SK-N-SH (cell line): ENCODE results near the gene ASF1B. TPM values are rescaled to one million over a fixed set of nuclear protein-coding genes. Genes with fewer than 3 reads are reported as not detected.
A peak's percentile ranks its signal among the peaks of the same experiment; 100 is the strongest.

Experiments
- CTCF ChIA-PET: fragments of 300-600, 350-600 bp; formaldehyde crosslinking; extraction: SDS; loops from one replicate; lab custom pipeline; 2021; lab: Yijun Ruan, JAX
- POLR2A ChIA-PET: fragments of 350-600 bp; sonication (Branson Sonifier 250); formaldehyde crosslinking; extraction: SDS; loops from one replicate; lab custom pipeline; 2020; ENCODE audit warnings: antibody characterized with exemption, inconsistent platforms; lab: Yijun Ruan, JAX
- DNase-seq: peaks from one replicate; pipeline ENCODE4 v3.0.0; 2012
- H2AFZ ChIP-seq: fragments of 200-600 bp; sonication (generic); 2 replicates; pipeline ENCODE4 v1.8.1; 2016; ENCODE audit warnings: antibody characterized with exemption, mild to moderate bottlenecking, low read depth
- H3F3A ChIP-seq: fragments of 200-600 bp; sonication (generic); replicated peaks from 2 replicates; pipeline ENCODE3; 2016; ENCODE audit warnings: antibody characterized with exemption, mild to moderate bottlenecking; ENCODE audit not compliant: insufficient read depth
- H3K27ac ChIP-seq, 2 experiments: fragments of 200-500 bp in 1 of 2; fragments of 200-600 bp in 1 of 2; sonication (Bioruptor generic) in 1 of 2; sonication (generic), shearing (Covaris generic) in 1 of 2; 2 replicates each; pipeline versions ENCODE4 v1.5.1 to v1.6.1; 2014 to 2016; ENCODE audit warnings: low read depth in 2 of 2, inconsistent platforms in 1 of 2, low read length in 1 of 2, mild to moderate bottlenecking in 1 of 2, mixed read lengths in 1 of 2
- H3K27me3 ChIP-seq: fragments of 200-600 bp; sonication (generic), shearing (Covaris generic); 2 replicates; pipeline ENCODE4 v1.6.1; 2016; ENCODE audit warnings: mixed run types; ENCODE audit not compliant: insufficient read depth
- H3K36me3 ChIP-seq, 2 experiments: fragments of 200-500 bp in 1 of 2; fragments of 200-600 bp in 1 of 2; sonication (Bioruptor generic) in 1 of 2; sonication (generic) in 1 of 2; replicated peaks in 1 of 2; 2 replicates each; pipeline versions ENCODE3 to v1.5.1; 2014 to 2016; ENCODE audit warnings: low read length in 1 of 2, mild to moderate bottlenecking in 1 of 2; ENCODE audit not compliant: insufficient read depth in 2 of 2, control insufficient read depth in 1 of 2
- H3K4me1 ChIP-seq, 2 experiments: fragments of 200-500 bp in 1 of 2; fragments of 200-600 bp in 1 of 2; sonication (Bioruptor generic) in 1 of 2; sonication (generic), shearing (Covaris generic) in 1 of 2; 2 replicates each; pipeline versions ENCODE4 v1.5.1 to v1.6.1; 2014 to 2016; ENCODE audit warnings: low read depth in 1 of 2, low read length in 1 of 2, mixed run types in 1 of 2; ENCODE audit not compliant: insufficient read depth in 2 of 2, control insufficient read depth in 1 of 2
- H3K4me2 ChIP-seq: fragments of 200-600 bp; sonication (generic), shearing (Covaris generic); 2 replicates; pipeline ENCODE4 v1.6.1; 2017; ENCODE audit warnings: mixed run types
- H3K4me3 ChIP-seq, 2 experiments: fragments of 200-500 bp in 1 of 2; fragments of 200-600 bp in 1 of 2; sonication (Bioruptor generic) in 1 of 2; sonication (generic), shearing (Covaris generic) in 1 of 2; 2 replicates each; pipeline versions ENCODE4 v1.5.1 to v1.8.1; 2014 to 2016; ENCODE audit warnings: low read depth in 2 of 2, inconsistent platforms in 1 of 2, low read length in 1 of 2, mild to moderate bottlenecking in 1 of 2, mixed read lengths in 1 of 2, moderate library complexity in 1 of 2
- H3K79me2 ChIP-seq: fragments of 200-600 bp; sonication (generic); 2 replicates; pipeline ENCODE4 v1.8.1; 2017; ENCODE audit warnings: mild to moderate bottlenecking; ENCODE audit not compliant: insufficient read depth
- H3K9ac ChIP-seq: fragments of 200-600 bp; sonication (generic); 2 replicates; pipeline ENCODE4 v1.6.1; 2017; ENCODE audit warnings: mixed run types
- H3K9me2 ChIP-seq: fragments of 200-600 bp; sonication (generic); 2 replicates; pipeline ENCODE4 v1.6.1; 2017; ENCODE audit warnings: mixed run types
- H3K9me3 ChIP-seq: fragments of 200-600 bp; sonication (generic); 2 replicates; pipeline ENCODE4 v1.6.1; 2017; ENCODE audit warnings: mixed run types, mild to moderate bottlenecking, moderate library complexity
- H4K20me1 ChIP-seq: fragments of 200-600 bp; sonication (generic); 2 replicates; pipeline ENCODE4 v1.6.1; 2017; ENCODE audit warnings: mild to moderate bottlenecking, mixed run types; ENCODE audit not compliant: insufficient read depth
- ELF1 ChIP-seq: IDR thresholded peaks from 2 replicates; pipeline ENCODE4 v1.4.0; 2012
- EZH2phosphoT487 ChIP-seq: fragments of 200-600 bp; sonication (generic); IDR thresholded peaks from 2 replicates; pipeline ENCODE4 v1.6.1; 2017; ENCODE audit warnings: low read depth, mixed run types, mild to moderate bottlenecking, antibody characterized with exemption, moderate library complexity, borderline replicate concordance
- FOSL2 ChIP-seq: IDR thresholded peaks from 2 replicates; pipeline ENCODE4 v1.4.0; 2012; ENCODE audit warnings: low read depth, mild to moderate bottlenecking, moderate library complexity, borderline replicate concordance
- GABPA ChIP-seq: IDR thresholded peaks from 2 replicates; pipeline ENCODE4 v1.4.0; 2012; ENCODE audit warnings: low read depth, mild to moderate bottlenecking
- GATA2 ChIP-seq: sonication (generic); formaldehyde crosslinking; IDR thresholded peaks from 2 replicates; pipeline ENCODE4 v1.5.0; 2020; ENCODE audit warnings: mild to moderate bottlenecking, missing genetic modification reagents
- JUND ChIP-seq: IDR thresholded peaks from 2 replicates; pipeline ENCODE4 v1.4.0; 2012
- MEF2A ChIP-seq: IDR thresholded peaks from 2 replicates; pipeline ENCODE4 v1.4.0; 2012; ENCODE audit warnings: low read depth, borderline replicate concordance
- MXI1 ChIP-seq: IDR thresholded peaks from 2 replicates; pipeline ENCODE4 v1.6.1; 2012; ENCODE audit warnings: mild to moderate bottlenecking, low read depth, low read length, improper control_type of control experiment
- NFIC ChIP-seq: IDR thresholded peaks from 2 replicates; pipeline ENCODE4 v1.4.0; 2012; ENCODE audit warnings: borderline replicate concordance
- NRF1 ChIP-seq: IDR thresholded peaks from 2 replicates; pipeline ENCODE4 v1.6.1; 2012; ENCODE audit warnings: low read depth, mild to moderate bottlenecking, low read length
- POLR2AphosphoS5 ChIP-seq: IDR thresholded peaks from 2 replicates; pipeline ENCODE4 v1.6.1; 2012; ENCODE audit warnings: low read depth, low read length
- RCOR1 ChIP-seq: fragments of 150-350 bp; IDR thresholded peaks from 2 replicates; pipeline ENCODE4 v1.6.1; 2017; ENCODE audit warnings: antibody characterized with exemption, low read length
- RFX5 ChIP-seq: IDR thresholded peaks from 2 replicates; pipeline ENCODE4 v1.6.1; 2012; ENCODE audit warnings: mild to moderate bottlenecking, improper control_type of control experiment, low read length
- RXRA ChIP-seq: IDR thresholded peaks from 2 replicates; pipeline ENCODE4 v1.4.0; 2012; ENCODE audit warnings: low read depth, mild to moderate bottlenecking, borderline replicate concordance
- SIN3A ChIP-seq: IDR thresholded peaks from 2 replicates; pipeline ENCODE4 v1.6.1; 2012; ENCODE audit warnings: low read depth, mild to moderate bottlenecking, low read length, moderate library complexity, borderline replicate concordance
- TAF1 ChIP-seq: IDR thresholded peaks from 2 replicates; pipeline ENCODE4 v1.6.1; 2012; ENCODE audit warnings: low read depth, mild to moderate bottlenecking, low read length, moderate library complexity, borderline replicate concordance
- YY1 ChIP-seq: IDR thresholded peaks from 2 replicates; pipeline ENCODE4 v1.4.0; 2012; ENCODE audit warnings: low read depth, mild to moderate bottlenecking
- WGBS: methylation state at CpG from one replicate; pipeline ENCODE4 v1.1.6; 2017; ENCODE audit warnings: low lambda C conversion rate; 5-methylcytosine and 5-hydroxymethylcytosine counted together
- polyA plus RNA-seq, 3 experiments: library from polyadenylated mRNA; depleted of rRNA; stranded (reverse); fragments of >200 nt; gene quantifications; 2 replicates each; pipeline ENCODE4 v1.2.3, GENCODE V29; 2012
- TF ChIP-seq, protein P1 (sequence below): IDR thresholded peaks from 2 replicates; pipeline ENCODE4 v1.6.1; 2012; ENCODE audit warnings: mild to moderate bottlenecking, low read depth, low read length, moderate library complexity
- TF ChIP-seq, protein P2 (sequence below): fragments of 150-350 bp; IDR thresholded peaks from 2 replicates; pipeline ENCODE4 v1.6.1; 2016; ENCODE audit warnings: mild to moderate bottlenecking, low read depth, low read length
- TF ChIP-seq, protein P3 (sequence below): fragments of 150-350 bp; IDR thresholded peaks from 2 replicates; pipeline ENCODE4 v1.6.1; 2017; ENCODE audit warnings: antibody characterized with exemption, low read length, low read depth, borderline replicate concordance
- TF ChIP-seq, protein P4 (sequence below): IDR thresholded peaks from 2 replicates; pipeline ENCODE4 v1.4.0; 2012; ENCODE audit warnings: low read depth, borderline replicate concordance

Gene ASF1B
- polyA plus RNA-seq, 1 of the 3 experiments (the other 2 are of a cell fraction): 19.0 TPM

DNA sequence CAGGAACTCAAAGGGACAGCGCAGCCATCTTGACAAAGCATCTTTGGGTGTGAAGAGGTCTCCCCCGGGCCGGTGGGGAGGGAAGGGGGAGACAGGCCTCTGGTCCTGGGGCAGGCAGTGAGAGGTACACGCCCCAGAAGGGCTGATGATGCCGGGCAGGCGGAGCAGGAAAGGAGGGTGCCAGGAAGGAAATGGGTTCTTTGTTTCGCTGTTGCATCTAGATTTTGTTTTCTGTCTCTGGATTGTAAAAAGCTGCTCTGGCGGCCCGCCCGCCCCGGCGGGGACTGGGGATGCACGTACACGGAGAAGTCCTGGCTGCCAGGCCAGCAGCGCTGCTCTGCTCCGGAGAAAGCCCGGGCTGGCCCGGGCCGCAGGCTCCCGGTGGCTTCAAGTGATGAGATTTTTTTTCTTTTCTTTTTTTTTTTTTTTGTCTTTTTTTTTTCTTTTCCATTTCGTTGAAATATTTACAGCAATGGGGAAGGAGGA lies 13.2 kb upstream of the ASF1B start:
- H3K9me2 ChIP-seq: no peaks in the 10 kb centered on the region
- no peaks in the 10 kb centered on the region for H3K27me3 ChIP-seq
- 66% methylated on average over 14 of the region's 21 CpGs for WGBS
- no peak overlapping the region for H3K4me3 ChIP-seq
- peak overlapping the region in 1 of 2 experiments; percentile 39; a peak in 1 of 4 replicates for H3K27ac ChIP-seq
- H3F3A ChIP-seq: peaks cover 2% of the 10 kb centered on the region
- peaks cover 0 to 26% of the 10 kb centered on the region in 2 experiments; a peak in 1 of 4 replicates for H3K4me1 ChIP-seq
- no peak for TF ChIP-seq MEF2A
- TF ChIP-seq MXI1: no peak
- no peak for TF ChIP-seq POLR2AphosphoS5
- TF ChIP-seq EZH2phosphoT487: no peak
- TF ChIP-seq, protein P1, sequence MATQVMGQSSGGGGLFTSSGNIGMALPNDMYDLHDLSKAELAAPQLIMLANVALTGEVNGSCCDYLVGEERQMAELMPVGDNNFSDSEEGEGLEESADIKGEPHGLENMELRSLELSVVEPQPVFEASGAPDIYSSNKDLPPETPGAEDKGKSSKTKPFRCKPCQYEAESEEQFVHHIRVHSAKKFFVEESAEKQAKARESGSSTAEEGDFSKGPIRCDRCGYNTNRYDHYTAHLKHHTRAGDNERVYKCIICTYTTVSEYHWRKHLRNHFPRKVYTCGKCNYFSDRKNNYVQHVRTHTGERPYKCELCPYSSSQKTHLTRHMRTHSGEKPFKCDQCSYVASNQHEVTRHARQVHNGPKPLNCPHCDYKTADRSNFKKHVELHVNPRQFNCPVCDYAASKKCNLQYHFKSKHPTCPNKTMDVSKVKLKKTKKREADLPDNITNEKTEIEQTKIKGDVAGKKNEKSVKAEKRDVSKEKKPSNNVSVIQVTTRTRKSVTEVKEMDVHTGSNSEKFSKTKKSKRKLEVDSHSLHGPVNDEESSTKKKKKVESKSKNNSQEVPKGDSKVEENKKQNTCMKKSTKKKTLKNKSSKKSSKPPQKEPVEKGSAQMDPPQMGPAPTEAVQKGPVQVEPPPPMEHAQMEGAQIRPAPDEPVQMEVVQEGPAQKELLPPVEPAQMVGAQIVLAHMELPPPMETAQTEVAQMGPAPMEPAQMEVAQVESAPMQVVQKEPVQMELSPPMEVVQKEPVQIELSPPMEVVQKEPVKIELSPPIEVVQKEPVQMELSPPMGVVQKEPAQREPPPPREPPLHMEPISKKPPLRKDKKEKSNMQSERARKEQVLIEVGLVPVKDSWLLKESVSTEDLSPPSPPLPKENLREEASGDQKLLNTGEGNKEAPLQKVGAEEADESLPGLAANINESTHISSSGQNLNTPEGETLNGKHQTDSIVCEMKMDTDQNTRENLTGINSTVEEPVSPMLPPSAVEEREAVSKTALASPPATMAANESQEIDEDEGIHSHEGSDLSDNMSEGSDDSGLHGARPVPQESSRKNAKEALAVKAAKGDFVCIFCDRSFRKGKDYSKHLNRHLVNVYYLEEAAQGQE: no peak
- TF ChIP-seq JUND: no peak
- TF ChIP-seq YY1: no peak
- H3K9me3 ChIP-seq: no peaks in the 10 kb centered on the region
- no peak overlapping the region for H3K4me2 ChIP-seq
- H3K79me2 ChIP-seq: no peaks in the 10 kb centered on the region
- H3K36me3 ChIP-seq: peaks cover 0 to 12% of the 10 kb centered on the region in 2 experiments
- DNase-seq: peak; percentile 77
- H3K9ac ChIP-seq: no peak overlapping the region
- no peak overlapping the region for H2AFZ ChIP-seq
- H4K20me1 ChIP-seq: no peaks in the 10 kb centered on the region
- ChIA-PET CTCF (interaction anchor here (0.7 to 18.9 kb wide), 6 partner anchors 13 to 331 kb away, joined by 3 to 256 read pairs (median 7); partner anchors contain the start of gene ASF1B), POLR2A (no interaction called here)

DNA sequence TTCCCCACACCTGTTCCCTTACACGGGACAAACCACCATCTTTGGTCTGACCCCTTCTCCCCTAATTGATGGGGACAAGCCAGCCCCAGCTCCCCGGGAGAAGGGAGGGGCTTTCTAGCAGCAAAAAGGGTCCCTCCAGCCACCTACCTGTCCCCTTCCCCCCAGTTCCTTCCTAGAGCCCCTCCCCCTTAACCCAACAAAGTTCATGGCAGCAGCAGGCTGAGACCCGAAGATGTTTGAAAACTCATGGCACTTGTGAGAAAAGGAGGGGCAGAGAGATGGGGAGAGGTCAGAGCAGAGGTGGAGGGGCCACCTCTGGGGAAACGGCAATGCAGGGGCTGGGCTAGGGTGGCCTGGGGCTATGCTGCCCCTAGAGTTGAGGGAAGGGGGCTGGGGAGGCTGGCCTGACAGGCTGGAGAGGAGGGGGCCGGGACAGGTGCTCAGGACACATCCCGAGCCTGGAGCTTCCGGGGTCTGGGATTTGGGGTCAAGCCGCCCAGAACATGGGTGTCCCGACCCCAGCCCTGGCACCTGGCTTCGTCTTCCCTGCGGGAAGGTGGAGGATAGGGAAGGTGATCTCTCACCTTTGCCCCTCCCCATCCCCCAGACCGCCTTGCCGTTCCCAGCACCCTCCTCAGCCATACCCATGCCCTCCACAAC lies 12.5 kb upstream of the ASF1B start:
- Histone ChIP-seq H2AFZ (no peak overlapping the region), H3K9me2 (no peaks in the 10 kb centered on the region), H3K79me2 (no peaks in the 10 kb centered on the region), H3K27me3 (no peaks in the 10 kb centered on the region), H3K9me3 (no peaks in the 10 kb centered on the region), H3K4me2 (no peak overlapping the region), H4K20me1 (no peaks in the 10 kb centered on the region), H3K36me3 (peaks cover 0 to 12% of the 10 kb centered on the region in 2 experiments), H3K4me1 (peaks cover 0 to 26% of the 10 kb centered on the region in 2 experiments; a peak in 1 of 4 replicates), H3K4me3 (no peak overlapping the region), H3F3A (peaks cover 2% of the 10 kb centered on the region), H3K27ac (peak overlapping the region in 1 of 2 experiments; percentile 39; a peak in 1 of 4 replicates), H3K9ac (no peak overlapping the region)
- WGBS: 67% methylated on average over 6 of the region's 13 CpGs
- CTCF ChIA-PET: interaction anchor here (0.6 to 18.9 kb wide), 19 partner anchors 10 to 271 kb away, joined by 3 to 256 read pairs (median 4); partner anchors contain the start of genes ASF1B and DDX39A
- POLR2A ChIA-PET: no interaction called here
- DNase-seq: no peak
- TF ChIP-seq RCOR1: no peak
- no peak for TF ChIP-seq YY1
- TF ChIP-seq SIN3A: no peak
- TF ChIP-seq, protein P2, sequence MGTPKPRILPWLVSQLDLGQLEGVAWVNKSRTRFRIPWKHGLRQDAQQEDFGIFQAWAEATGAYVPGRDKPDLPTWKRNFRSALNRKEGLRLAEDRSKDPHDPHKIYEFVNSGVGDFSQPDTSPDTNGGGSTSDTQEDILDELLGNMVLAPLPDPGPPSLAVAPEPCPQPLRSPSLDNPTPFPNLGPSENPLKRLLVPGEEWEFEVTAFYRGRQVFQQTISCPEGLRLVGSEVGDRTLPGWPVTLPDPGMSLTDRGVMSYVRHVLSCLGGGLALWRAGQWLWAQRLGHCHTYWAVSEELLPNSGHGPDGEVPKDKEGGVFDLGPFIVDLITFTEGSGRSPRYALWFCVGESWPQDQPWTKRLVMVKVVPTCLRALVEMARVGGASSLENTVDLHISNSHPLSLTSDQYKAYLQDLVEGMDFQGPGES: no peak
- no peak for TF ChIP-seq FOSL2
- TF ChIP-seq TAF1: no peak
- no peak for TF ChIP-seq RFX5
- TF ChIP-seq, protein P3, sequence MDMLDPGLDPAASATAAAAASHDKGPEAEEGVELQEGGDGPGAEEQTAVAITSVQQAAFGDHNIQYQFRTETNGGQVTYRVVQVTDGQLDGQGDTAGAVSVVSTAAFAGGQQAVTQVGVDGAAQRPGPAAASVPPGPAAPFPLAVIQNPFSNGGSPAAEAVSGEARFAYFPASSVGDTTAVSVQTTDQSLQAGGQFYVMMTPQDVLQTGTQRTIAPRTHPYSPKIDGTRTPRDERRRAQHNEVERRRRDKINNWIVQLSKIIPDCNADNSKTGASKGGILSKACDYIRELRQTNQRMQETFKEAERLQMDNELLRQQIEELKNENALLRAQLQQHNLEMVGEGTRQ: no peak
- TF ChIP-seq GABPA: no peak
- TF ChIP-seq EZH2phosphoT487: no peak
- TF ChIP-seq, protein P4, sequence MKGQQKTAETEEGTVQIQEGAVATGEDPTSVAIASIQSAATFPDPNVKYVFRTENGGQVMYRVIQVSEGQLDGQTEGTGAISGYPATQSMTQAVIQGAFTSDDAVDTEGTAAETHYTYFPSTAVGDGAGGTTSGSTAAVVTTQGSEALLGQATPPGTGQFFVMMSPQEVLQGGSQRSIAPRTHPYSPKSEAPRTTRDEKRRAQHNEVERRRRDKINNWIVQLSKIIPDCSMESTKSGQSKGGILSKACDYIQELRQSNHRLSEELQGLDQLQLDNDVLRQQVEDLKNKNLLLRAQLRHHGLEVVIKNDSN: no peak
- TF ChIP-seq RXRA: no peak
- TF ChIP-seq GATA2 (CRISPR knock-in tag): no peak
- no peak for TF ChIP-seq NRF1
- no peak for TF ChIP-seq POLR2AphosphoS5
- TF ChIP-seq ELF1: no peak
- no peak for TF ChIP-seq NFIC
